HL-60/S4 (cell line): Measurements from ENCODE around the gene SERPINB6.

Experiments
- in situ Hi-C: fragments of 300-500 bp; cut with MboI; formaldehyde crosslinking; loops from 2 replicates; pipeline ENCODE4 v1.14.3; 2022; ENCODE audit warnings: low sequenced_read_pairs

SERPINB6 gene

GRCh38 chr6:2961506-2961905 lies 9.9 kb downstream of the SERPINB6 start:
- in situ Hi-C loops, result no loop called here

GRCh38 chr6:2960935-2961334 lies 10.4 kb downstream of the SERPINB6 start:
- in situ Hi-C loops, result no loop called here

GRCh38 chr6:2959909-2960719 lies 11.3 kb downstream of the SERPINB6 start:
- in situ Hi-C loops, result no loop called here

- in situ Hi-C loops, result no loop called here
Observed at GRCh38 chr6:2958776-2959175, 12.6 kb downstream of the SERPINB6 start.

GRCh38 chr6:2958331-2958711 lies 13.0 kb downstream of the SERPINB6 start:
- in situ Hi-C loops, result no loop called here

GRCh38 chr6:2957696-2958330 lies 13.6 kb downstream of the SERPINB6 start:
- in situ Hi-C loops, result no loop called here

GRCh38 chr6:2956930-2957685 lies 14.3 kb downstream of the SERPINB6 start:
- in situ Hi-C loops, result no loop called here

- in situ Hi-C loops, result no loop called here
Observed at GRCh38 chr6:2953098-2953497, 18.3 kb downstream of the SERPINB6 start.

- in situ Hi-C loops, result no loop called here
Observed at GRCh38 chr6:2952557-2953095, 18.7 kb downstream of the SERPINB6 start.

- in situ Hi-C loops, result no loop called here
Observed at GRCh38 chr6:2951728-2952127, 19.6 kb downstream of the SERPINB6 start.

- in situ Hi-C loops, result no loop called here
Observed at GRCh38 chr6:2950713-2951112, 20.7 kb downstream of the SERPINB6 start.

GRCh38 chr6:2949536-2950083 lies 21.8 kb downstream of the SERPINB6 start:
- in situ Hi-C loops, result no loop called here

GRCh38 chr6:2949121-2949520 lies 22.2 kb downstream of the SERPINB6 start:
- in situ Hi-C loops, result no loop called here

- in situ Hi-C loops, result no loop called here
Observed at GRCh38 chr6:2948228-2949025, 22.9 kb downstream of the SERPINB6 start.

GRCh38 chr6:2947445-2947844 lies 23.9 kb downstream of the SERPINB6 start:
- in situ Hi-C loops, result no loop called here

- in situ Hi-C loops, result no loop called here
Observed at GRCh38 chr6:2945153-2945452, 26.3 kb downstream of the SERPINB6 start.

GRCh38 chr6:2944405-2945152 lies 26.8 kb downstream of the SERPINB6 start:
- in situ Hi-C loops, result no loop called here

GRCh38 chr6:2943564-2943955 lies 27.8 kb downstream of the SERPINB6 start:
- in situ Hi-C loops, result no loop called here

GRCh38 chr6:2942914-2943563 lies 28.3 kb downstream of the SERPINB6 start:
- in situ Hi-C loops, result no loop called here
